Stimulated activated CD8-positive, alpha-beta memory T cell treated with anti-CD3 and anti-CD28 coated beads, Interleukin-15, amount 100 ng/mL, for 24 hours (primary cell): ENCODE data around the gene ZNF423.
"Not testable (repeated sequence)": the region's sequence is repeated elsewhere in the genome, so short reads cannot be mapped to it uniquely, and the experiment has no call there.

Source experiments
- DNase-seq: peaks from one replicate; pipeline ENCODE4 v3.0.0-alpha.2; 2020; ENCODE audit warnings: low read depth

Gene ZNF423

GRCh38 chr16:49696414-49697101, 159.4 kb downstream of the ZNF423 start:
- DNase-seq, result no peak

DNA sequence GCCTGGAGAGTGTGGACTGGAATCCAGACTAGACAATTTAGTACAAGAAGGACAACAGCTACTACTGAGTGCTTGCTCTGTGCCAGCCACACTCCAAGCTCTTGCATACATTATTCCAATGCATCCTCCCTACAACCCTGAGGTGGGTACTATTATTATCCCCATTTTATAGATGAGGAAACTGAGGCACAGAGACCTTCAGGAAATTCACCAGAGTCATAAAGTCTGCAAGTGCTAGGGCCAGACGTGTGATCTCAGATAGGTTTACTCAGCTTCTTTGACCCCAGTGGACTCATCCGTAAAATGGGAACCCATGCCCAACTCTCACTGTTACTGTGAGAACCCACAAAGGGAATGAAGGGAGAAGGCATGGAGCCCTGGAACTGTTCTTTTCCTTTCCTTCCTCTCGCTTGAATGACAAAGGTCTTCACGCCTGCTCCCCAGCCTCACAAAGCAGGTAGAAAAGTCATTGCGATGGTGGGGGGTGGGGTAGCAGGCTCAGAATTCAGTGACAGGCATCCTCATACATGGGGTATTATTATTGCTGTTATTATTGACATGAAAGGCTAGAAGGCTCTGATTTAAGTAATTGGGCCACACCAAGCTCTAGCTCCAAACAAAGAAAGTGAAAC, 160.0 kb downstream of the ZNF423 start:
- no peak for DNase-seq

GRCh38 chr16:49693445-49693844, 162.5 kb downstream of the ZNF423 start:
- no peak for DNase-seq

DNA sequence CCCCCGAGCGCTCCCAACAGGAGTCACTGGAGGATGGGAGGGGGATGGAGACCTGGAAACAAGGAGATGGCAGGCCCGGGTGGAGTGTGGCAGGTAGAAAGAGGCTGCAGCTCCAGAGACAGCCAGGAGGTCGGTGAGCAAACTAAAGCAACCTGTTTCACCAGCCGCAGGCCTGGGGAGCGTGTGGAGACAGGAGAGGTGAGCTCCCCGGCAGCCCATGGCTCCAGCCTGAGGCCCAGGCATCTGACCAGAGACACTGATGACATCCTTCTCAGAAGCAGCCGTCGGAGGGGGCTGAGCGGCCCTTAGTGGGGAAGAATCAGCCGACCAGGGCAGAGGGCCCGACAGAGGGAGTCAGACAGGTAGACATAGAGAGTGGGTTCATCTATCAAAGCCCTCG, 165.1 kb downstream of the ZNF423 start:
- DNase-seq, result no peak

DNA sequence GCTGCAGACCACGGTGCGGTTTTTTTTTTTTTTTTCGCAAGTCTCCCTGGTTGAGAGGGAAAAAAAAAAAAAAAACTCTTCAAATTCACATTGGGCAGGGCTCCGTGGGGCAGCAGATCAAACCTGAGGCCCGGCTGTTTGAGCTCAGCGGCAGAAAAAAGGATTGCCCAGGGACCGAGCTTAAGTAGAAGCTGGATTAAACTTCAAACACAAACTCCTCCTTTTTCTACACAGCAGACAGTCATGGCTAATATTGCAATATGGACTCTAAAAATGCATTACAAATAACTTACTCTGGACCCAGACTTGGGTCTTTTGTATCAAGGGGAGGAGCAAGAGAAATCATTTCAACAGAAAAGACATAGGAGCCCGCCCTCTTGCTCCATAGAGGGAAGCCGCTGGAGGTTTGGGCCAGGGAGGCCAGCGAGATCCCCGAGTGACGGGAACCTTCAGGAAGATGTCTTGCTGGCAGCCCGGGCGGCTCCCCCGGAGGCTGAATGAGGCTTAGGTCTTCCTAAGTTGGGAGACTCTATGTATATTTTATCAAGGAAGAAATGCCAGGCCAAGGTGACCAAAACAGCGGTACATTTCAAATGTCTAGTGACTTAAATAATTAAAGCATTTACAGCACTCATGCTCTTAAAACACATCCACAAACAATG, 167.7 kb downstream of the ZNF423 start:
- DNase-seq, result no peak

DNA sequence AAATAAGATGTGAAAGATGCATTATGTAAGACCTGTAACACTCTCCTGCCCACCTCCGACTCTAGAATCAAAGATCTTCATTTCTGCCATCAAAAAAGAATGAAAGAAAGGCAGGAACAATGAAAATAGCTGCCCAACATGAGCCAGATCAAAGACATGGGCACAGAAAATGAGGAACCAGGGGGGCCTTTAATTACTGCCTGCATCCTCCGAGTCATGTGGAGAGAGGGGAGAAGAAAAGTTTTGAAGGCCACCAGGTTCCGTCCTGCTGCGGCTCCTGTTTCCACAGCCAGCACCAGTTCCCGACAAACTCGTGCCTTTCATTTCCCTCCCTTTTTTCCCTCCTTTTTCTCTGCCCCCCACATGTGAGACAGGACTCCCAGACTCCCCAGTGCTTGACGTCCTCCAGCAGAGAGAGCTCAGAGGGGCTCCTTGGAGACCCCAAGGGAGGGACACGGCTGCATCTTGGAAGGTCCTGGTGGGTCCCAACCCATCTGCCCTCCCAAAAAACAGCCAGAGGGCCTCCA, 168.4 kb downstream of the ZNF423 start:
- DNase-seq, result no peak

GRCh38 chr16:49684696-49685095, 171.2 kb downstream of the ZNF423 start:
- no peak for DNase-seq

DNA sequence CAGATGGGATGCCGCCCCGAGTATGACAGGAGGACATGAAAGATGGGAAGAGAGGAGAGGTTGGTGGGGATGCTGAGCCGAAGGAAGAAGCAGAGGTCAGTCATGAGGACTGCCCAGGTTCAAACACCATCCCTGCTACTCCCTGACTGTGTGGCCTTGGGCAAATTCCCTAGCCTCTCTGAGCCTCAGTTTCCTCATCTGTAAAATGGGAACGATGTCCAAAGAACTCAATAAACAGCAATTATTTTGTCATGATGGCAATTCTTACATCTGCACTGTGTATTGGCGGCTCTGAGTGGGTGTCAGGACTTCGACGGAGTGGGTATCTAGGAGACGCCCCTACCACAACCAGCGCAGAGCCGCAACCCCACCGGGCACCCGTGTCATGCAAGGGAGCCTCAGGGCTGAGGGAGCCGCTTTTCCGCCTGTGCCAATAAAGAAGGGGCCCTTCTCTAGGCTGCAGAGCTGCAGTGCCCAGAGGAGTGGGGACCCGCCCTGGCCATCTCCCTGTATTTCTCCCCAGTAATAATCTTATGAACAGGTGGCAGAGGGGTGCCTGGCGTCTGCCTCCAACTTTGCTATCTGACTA, 173.2 kb downstream of the ZNF423 start:
- no peak for DNase-seq

GRCh38 chr16:49681217-49681883, 174.6 kb downstream of the ZNF423 start:
- DNase-seq, result no peak

DNA sequence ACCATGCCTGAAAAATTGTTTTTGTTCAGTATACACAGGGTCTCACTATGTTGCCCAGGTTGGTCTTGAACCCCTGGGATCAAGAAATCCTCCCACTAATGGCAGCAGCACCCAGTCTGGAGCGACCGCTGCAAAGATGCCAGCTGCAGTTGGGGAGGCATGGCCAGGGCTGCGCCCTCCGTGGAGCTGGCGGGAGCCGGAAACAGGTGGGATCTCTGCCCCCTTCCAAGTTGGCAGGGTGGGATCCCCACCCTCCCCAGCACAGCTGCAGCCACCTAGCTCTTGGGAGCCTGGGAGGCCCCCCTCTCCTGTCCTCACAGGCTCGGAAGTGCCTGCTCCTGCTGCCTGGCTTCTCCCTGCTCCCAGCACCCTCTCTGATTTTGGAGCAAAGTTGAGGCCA, 176.8 kb downstream of the ZNF423 start:
- no peak for DNase-seq

- not testable (repeated sequence) for DNase-seq
Measured at GRCh38 chr16:49677661-49678060, 178.3 kb downstream of the ZNF423 start.

- no peak for DNase-seq
Measured at GRCh38 chr16:49675413-49675812, 180.5 kb downstream of the ZNF423 start.

DNA sequence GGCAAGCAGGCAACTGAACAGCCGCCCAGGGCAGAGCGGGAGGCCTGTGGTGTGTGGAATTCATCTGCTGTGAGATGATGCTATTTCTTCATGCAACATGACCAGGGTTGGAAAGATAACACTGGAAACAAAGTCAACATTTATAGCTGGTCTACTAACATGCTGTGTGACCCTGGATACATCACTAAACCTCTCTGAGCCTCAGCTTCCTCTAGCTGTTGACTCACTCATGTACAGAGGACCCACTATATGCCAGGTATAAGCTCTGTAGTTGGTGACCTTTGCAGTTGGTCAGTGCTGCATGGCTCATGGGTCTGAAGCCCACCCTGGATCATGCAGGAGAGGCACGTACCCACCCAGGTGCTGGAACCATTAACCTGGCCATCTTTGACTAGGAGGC, 180.9 kb downstream of the ZNF423 start:
- DNase-seq, result no peak

DNA sequence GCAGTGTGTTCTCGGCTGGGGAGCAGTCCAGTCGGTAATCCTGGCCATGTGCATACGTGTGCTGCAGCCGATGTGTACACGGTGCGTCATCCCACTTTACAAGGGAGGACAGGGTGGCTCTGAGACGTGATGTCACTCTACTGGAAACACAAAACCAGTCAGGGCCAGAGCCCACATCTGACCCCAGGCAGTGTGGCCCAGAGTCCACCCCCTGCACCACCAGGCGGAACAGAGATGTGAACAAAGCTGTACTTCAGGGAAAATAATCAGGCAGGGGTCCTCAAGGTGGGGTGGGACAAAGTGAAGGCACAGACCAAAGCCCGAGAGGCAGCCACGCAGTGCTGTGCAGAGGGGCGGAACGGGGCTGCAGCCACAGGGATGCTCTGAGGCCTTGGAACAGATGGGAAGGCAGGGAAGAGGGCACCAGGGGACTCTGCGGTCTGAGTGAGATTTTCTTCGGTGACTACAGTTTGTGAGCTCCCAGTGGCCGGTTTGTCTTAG, 181.5 kb downstream of the ZNF423 start:
- no peak for DNase-seq

- no peak for DNase-seq
Measured at GRCh38 chr16:49673442-49673841, 182.5 kb downstream of the ZNF423 start.

- DNase-seq, result no peak
Measured at GRCh38 chr16:49672753-49673152, 183.2 kb downstream of the ZNF423 start.

DNA sequence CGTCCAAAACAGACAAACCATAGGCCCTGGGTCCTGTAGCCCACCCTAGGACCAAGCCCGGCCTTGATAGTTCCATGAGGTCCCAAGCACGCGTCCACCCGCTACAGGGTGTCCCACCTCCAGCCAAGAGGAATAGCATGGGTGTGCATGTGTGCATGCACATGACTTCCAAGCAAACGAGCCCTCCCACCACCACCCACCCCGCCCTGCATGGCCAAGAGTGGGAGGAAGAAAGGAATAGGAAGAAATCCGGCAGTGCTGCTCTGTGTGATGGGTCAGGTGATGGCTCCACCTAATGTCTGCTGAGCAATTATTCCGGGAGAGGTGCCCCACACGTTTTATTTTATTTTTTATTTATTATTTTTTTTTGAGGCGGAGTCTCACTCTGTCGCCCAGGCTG, 184.6 kb downstream of the ZNF423 start:
- DNase-seq, result no peak

DNA sequence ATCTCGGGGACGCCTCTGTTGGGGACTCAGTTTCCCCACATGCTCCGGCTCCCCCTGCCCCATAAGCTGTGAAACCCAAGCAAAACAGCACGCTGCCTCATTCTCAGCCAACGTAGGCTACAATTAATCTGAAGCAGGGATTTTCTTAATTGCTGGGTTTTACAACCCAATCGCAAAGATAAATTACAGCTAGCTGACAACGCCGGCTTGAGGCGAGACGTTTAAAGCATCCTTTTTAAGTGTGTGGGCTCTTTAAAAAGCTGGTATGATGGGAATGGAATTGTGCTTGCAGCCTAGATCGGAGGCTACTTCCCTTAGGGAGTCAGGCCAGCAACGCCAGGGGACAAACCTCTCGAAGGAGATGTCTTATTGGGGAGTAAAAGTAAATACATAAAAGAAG, 185.3 kb downstream of the ZNF423 start:
- DNase-seq, result no peak

GRCh38 chr16:49665482-49666230, 190.3 kb downstream of the ZNF423 start:
- DNase-seq, result no peak

GRCh38 chr16:49664221-49665215, 191.4 kb downstream of the ZNF423 start:
- no peak for DNase-seq
